SK-N-SH (cell line): ENCODE data around the gene KIF6. TPM values are rescaled to one million over a fixed set of nuclear protein-coding genes. Genes with fewer than 3 reads are reported as not detected.

Source experiments
- CTCF ChIA-PET: fragments of 300-600, 350-600 bp; formaldehyde crosslinking; extraction: SDS; loops from one replicate; lab custom pipeline; 2021; lab: Yijun Ruan, JAX
- POLR2A ChIA-PET: fragments of 350-600 bp; sonication (Branson Sonifier 250); formaldehyde crosslinking; extraction: SDS; loops from one replicate; lab custom pipeline; 2020; ENCODE audit warnings: antibody characterized with exemption, inconsistent platforms; lab: Yijun Ruan, JAX
- DNase-seq: peaks from one replicate; pipeline ENCODE4 v3.0.0; 2012
- H2AFZ ChIP-seq: fragments of 200-600 bp; sonication (generic); 2 replicates; pipeline ENCODE4 v1.8.1; 2016; ENCODE audit warnings: antibody characterized with exemption, mild to moderate bottlenecking, low read depth
- H3F3A ChIP-seq: fragments of 200-600 bp; sonication (generic); replicated peaks from 2 replicates; pipeline ENCODE3; 2016; ENCODE audit warnings: antibody characterized with exemption, mild to moderate bottlenecking; ENCODE audit not compliant: insufficient read depth
- H3K27ac ChIP-seq, 2 experiments: fragments of 200-500 bp in 1 of 2; fragments of 200-600 bp in 1 of 2; sonication (Bioruptor generic) in 1 of 2; sonication (generic), shearing (Covaris generic) in 1 of 2; 2 replicates each; pipeline versions ENCODE4 v1.5.1 to v1.6.1; 2014 to 2016; ENCODE audit warnings: low read depth in 2 of 2, inconsistent platforms in 1 of 2, low read length in 1 of 2, mild to moderate bottlenecking in 1 of 2, mixed read lengths in 1 of 2
- H3K27me3 ChIP-seq: fragments of 200-600 bp; sonication (generic), shearing (Covaris generic); 2 replicates; pipeline ENCODE4 v1.6.1; 2016; ENCODE audit warnings: mixed run types; ENCODE audit not compliant: insufficient read depth
- H3K36me3 ChIP-seq, 2 experiments: fragments of 200-500 bp in 1 of 2; fragments of 200-600 bp in 1 of 2; sonication (Bioruptor generic) in 1 of 2; sonication (generic) in 1 of 2; replicated peaks in 1 of 2; 2 replicates each; pipeline versions ENCODE3 to v1.5.1; 2014 to 2016; ENCODE audit warnings: low read length in 1 of 2, mild to moderate bottlenecking in 1 of 2; ENCODE audit not compliant: insufficient read depth in 2 of 2, control insufficient read depth in 1 of 2
- H3K4me1 ChIP-seq, 2 experiments: fragments of 200-500 bp in 1 of 2; fragments of 200-600 bp in 1 of 2; sonication (Bioruptor generic) in 1 of 2; sonication (generic), shearing (Covaris generic) in 1 of 2; 2 replicates each; pipeline versions ENCODE4 v1.5.1 to v1.6.1; 2014 to 2016; ENCODE audit warnings: low read depth in 1 of 2, low read length in 1 of 2, mixed run types in 1 of 2; ENCODE audit not compliant: insufficient read depth in 2 of 2, control insufficient read depth in 1 of 2
- H3K4me2 ChIP-seq: fragments of 200-600 bp; sonication (generic), shearing (Covaris generic); 2 replicates; pipeline ENCODE4 v1.6.1; 2017; ENCODE audit warnings: mixed run types
- H3K4me3 ChIP-seq, 2 experiments: fragments of 200-500 bp in 1 of 2; fragments of 200-600 bp in 1 of 2; sonication (Bioruptor generic) in 1 of 2; sonication (generic), shearing (Covaris generic) in 1 of 2; 2 replicates each; pipeline versions ENCODE4 v1.5.1 to v1.8.1; 2014 to 2016; ENCODE audit warnings: low read depth in 2 of 2, inconsistent platforms in 1 of 2, low read length in 1 of 2, mild to moderate bottlenecking in 1 of 2, mixed read lengths in 1 of 2, moderate library complexity in 1 of 2
- H3K79me2 ChIP-seq: fragments of 200-600 bp; sonication (generic); 2 replicates; pipeline ENCODE4 v1.8.1; 2017; ENCODE audit warnings: mild to moderate bottlenecking; ENCODE audit not compliant: insufficient read depth
- H3K9ac ChIP-seq: fragments of 200-600 bp; sonication (generic); 2 replicates; pipeline ENCODE4 v1.6.1; 2017; ENCODE audit warnings: mixed run types
- H3K9me2 ChIP-seq: fragments of 200-600 bp; sonication (generic); 2 replicates; pipeline ENCODE4 v1.6.1; 2017; ENCODE audit warnings: mixed run types
- H3K9me3 ChIP-seq: fragments of 200-600 bp; sonication (generic); 2 replicates; pipeline ENCODE4 v1.6.1; 2017; ENCODE audit warnings: mixed run types, mild to moderate bottlenecking, moderate library complexity
- H4K20me1 ChIP-seq: fragments of 200-600 bp; sonication (generic); 2 replicates; pipeline ENCODE4 v1.6.1; 2017; ENCODE audit warnings: mild to moderate bottlenecking, mixed run types; ENCODE audit not compliant: insufficient read depth
- EP300 ChIP-seq, 2 experiments: IDR thresholded peaks; 2 replicates each; pipeline versions ENCODE4 v1.4.0 to v1.6.1; 2012; ENCODE audit warnings: borderline replicate concordance in 1 of 2, low read depth in 1 of 2, low read length in 1 of 2
- EZH2phosphoT487 ChIP-seq: fragments of 200-600 bp; sonication (generic); IDR thresholded peaks from 2 replicates; pipeline ENCODE4 v1.6.1; 2017; ENCODE audit warnings: low read depth, mixed run types, mild to moderate bottlenecking, antibody characterized with exemption, moderate library complexity, borderline replicate concordance
- FOXJ3 ChIP-seq: sonication (generic); formaldehyde crosslinking; IDR thresholded peaks from 2 replicates; pipeline ENCODE4 v1.5.1; 2020; ENCODE audit warnings: mild to moderate bottlenecking, missing genetic modification reagents
- GABPA ChIP-seq: IDR thresholded peaks from 2 replicates; pipeline ENCODE4 v1.4.0; 2012; ENCODE audit warnings: low read depth, mild to moderate bottlenecking
- GATA2 ChIP-seq: sonication (generic); formaldehyde crosslinking; IDR thresholded peaks from 2 replicates; pipeline ENCODE4 v1.5.0; 2020; ENCODE audit warnings: mild to moderate bottlenecking, missing genetic modification reagents
- MXI1 ChIP-seq: IDR thresholded peaks from 2 replicates; pipeline ENCODE4 v1.6.1; 2012; ENCODE audit warnings: mild to moderate bottlenecking, low read depth, low read length, improper control_type of control experiment
- NFIC ChIP-seq: IDR thresholded peaks from 2 replicates; pipeline ENCODE4 v1.4.0; 2012; ENCODE audit warnings: borderline replicate concordance
- NRF1 ChIP-seq: IDR thresholded peaks from 2 replicates; pipeline ENCODE4 v1.6.1; 2012; ENCODE audit warnings: low read depth, mild to moderate bottlenecking, low read length
- RAD21 ChIP-seq: IDR thresholded peaks from 2 replicates; pipeline ENCODE4 v1.6.1; 2012; ENCODE audit warnings: mild to moderate bottlenecking, low read length
- RXRA ChIP-seq: IDR thresholded peaks from 2 replicates; pipeline ENCODE4 v1.4.0; 2012; ENCODE audit warnings: low read depth, mild to moderate bottlenecking, borderline replicate concordance
- SIN3A ChIP-seq: IDR thresholded peaks from 2 replicates; pipeline ENCODE4 v1.6.1; 2012; ENCODE audit warnings: low read depth, mild to moderate bottlenecking, low read length, moderate library complexity, borderline replicate concordance
- SMC3 ChIP-seq: IDR thresholded peaks from 2 replicates; pipeline ENCODE4 v1.6.1; 2012; ENCODE audit warnings: low read depth, low read length, improper control_type of control experiment
- TAF1 ChIP-seq: IDR thresholded peaks from 2 replicates; pipeline ENCODE4 v1.6.1; 2012; ENCODE audit warnings: low read depth, mild to moderate bottlenecking, low read length, moderate library complexity, borderline replicate concordance
- TCF12 ChIP-seq: IDR thresholded peaks from 2 replicates; pipeline ENCODE4 v1.4.0; 2012
- TEAD4 ChIP-seq: IDR thresholded peaks from 2 replicates; pipeline ENCODE4 v1.4.0; 2012; ENCODE audit warnings: mild to moderate bottlenecking, borderline replicate concordance; ENCODE audit not compliant: insufficient read depth
- WGBS: methylation state at CpG from one replicate; pipeline ENCODE4 v1.1.6; 2017; ENCODE audit warnings: low lambda C conversion rate; 5-methylcytosine and 5-hydroxymethylcytosine counted together
- polyA plus RNA-seq, 3 experiments: library from polyadenylated mRNA; depleted of rRNA; stranded (reverse); fragments of >200 nt; gene quantifications; 2 replicates each; pipeline ENCODE4 v1.2.3, GENCODE V29; 2012
- TF ChIP-seq, protein P1 (sequence below): IDR thresholded peaks from 2 replicates; pipeline ENCODE4 v1.4.0; 2012; ENCODE audit warnings: low read depth, borderline replicate concordance
- TF ChIP-seq, protein P2 (sequence below): fragments of 150-350 bp; IDR thresholded peaks from 2 replicates; pipeline ENCODE4 v1.6.1; 2016; ENCODE audit warnings: mild to moderate bottlenecking, low read depth, low read length
- TF ChIP-seq, protein P3 (sequence below): fragments of 200-600 bp; sonication (generic); IDR thresholded peaks from 2 replicates; pipeline ENCODE4 v1.6.1; 2017; ENCODE audit warnings: antibody characterized with exemption, mild to moderate bottlenecking, moderate library complexity
- TF ChIP-seq, protein P4 (sequence below): IDR thresholded peaks from 2 replicates; pipeline ENCODE4 v1.4.0; 2012; ENCODE audit warnings: low read depth
- TF ChIP-seq, protein P5 (sequence below): fragments of 150-350 bp; IDR thresholded peaks from 2 replicates; pipeline ENCODE4 v1.6.1; 2017; ENCODE audit warnings: antibody characterized with exemption, low read length, low read depth, borderline replicate concordance
- TF ChIP-seq, protein P6 (sequence below): IDR thresholded peaks from 2 replicates; pipeline ENCODE4 v1.4.0; 2012; ENCODE audit warnings: low read depth, borderline replicate concordance

KIF6 gene
- polyA plus RNA-seq, 1 of the 3 experiments (the other 2 are of a cell fraction): 0.13 TPM

DNA sequence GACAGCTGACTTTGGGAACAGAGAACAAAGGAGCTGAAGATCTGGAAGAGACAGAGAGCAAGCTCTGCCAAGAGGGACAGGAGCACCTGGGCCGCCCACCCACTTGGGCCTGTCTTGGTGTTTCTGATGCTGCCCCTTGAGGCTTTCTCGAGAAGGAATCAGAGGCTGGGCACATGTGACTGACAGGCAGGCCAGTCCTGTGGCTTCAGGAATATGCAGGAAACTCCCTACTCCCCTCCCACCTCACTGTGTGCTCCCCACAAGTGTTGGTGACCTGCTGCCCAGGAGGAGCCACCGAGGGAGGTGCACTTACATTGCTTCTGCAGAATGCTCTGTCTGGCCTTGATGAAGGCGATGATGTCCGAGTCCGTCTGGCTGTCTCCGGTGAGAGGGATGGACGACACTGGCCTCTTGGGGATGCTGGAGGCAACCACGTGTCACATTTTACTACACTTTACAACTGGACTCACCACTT lies 381.8 kb downstream of the KIF6 start (continued):
- TF ChIP-seq, protein P1, sequence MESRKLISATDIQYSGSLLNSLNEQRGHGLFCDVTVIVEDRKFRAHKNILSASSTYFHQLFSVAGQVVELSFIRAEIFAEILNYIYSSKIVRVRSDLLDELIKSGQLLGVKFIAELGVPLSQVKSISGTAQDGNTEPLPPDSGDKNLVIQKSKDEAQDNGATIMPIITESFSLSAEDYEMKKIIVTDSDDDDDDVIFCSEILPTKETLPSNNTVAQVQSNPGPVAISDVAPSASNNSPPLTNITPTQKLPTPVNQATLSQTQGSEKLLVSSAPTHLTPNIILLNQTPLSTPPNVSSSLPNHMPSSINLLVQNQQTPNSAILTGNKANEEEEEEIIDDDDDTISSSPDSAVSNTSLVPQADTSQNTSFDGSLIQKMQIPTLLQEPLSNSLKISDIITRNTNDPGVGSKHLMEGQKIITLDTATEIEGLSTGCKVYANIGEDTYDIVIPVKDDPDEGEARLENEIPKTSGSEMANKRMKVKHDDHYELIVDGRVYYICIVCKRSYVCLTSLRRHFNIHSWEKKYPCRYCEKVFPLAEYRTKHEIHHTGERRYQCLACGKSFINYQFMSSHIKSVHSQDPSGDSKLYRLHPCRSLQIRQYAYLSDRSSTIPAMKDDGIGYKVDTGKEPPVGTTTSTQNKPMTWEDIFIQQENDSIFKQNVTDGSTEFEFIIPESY: no peak
- TF ChIP-seq SMC3 (no peak), MXI1 (no peak), NRF1 (no peak), EZH2phosphoT487 (no peak), TCF12 (no peak), FOXJ3 (no peak), NFIC (no peak)

DNA sequence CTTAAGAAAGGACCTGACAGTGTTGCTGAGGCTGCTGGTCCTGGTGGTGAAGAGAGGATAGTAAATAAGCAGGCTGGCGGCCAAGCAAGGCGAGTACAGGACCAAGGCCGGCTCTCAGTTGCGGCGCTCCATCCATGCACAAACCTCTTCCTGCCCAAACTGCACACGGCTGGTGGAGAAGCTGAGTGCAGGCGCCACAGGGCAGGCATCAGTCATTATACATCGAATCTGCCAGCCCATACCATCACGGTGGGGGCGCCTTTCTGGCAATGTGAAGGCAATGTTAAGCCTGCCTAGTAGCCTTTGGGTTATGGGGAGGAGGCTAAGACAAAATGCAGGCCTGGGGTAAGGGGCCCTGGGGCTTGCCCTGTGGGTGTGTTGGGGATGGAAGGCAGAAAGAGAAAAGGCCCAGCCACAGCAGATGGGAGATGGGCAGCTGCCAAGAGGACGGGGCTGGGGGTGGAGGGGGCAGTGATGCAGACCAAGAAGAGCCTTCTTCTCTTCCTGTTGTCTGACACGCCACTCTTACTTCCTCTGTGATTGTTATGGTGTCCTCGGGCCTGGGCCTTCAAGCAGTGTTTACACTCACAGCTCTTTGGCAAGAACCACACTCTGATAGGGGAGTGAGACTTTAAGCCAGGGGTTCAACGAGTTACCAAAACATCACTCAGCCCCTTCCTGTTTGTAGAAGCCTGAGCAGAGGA lies 382.4 kb downstream of the KIF6 start:
- no peaks in the 10 kb centered on the region for H3K9me2 ChIP-seq
- 61% methylated on average over 12 of the region's 14 CpGs for WGBS
- no peak overlapping the region for H2AFZ ChIP-seq
- no peaks in the 10 kb centered on the region for H3K79me2 ChIP-seq
- H3F3A ChIP-seq: no peaks in the 10 kb centered on the region
- no peak overlapping the region for H3K4me2 ChIP-seq
- no peak overlapping the region for H3K4me3 ChIP-seq
- H3K9me3 ChIP-seq: no peaks in the 10 kb centered on the region
- no peak overlapping the region for H3K9ac ChIP-seq
- ChIA-PET CTCF (interaction anchor here (1.5 to 1.6 kb wide), 2 partner anchors 14 to 32 kb away, joined by 4 to 5 read pairs; no protein-coding TSS in a partner anchor), POLR2A (no interaction called here)
- no peaks in the 10 kb centered on the region for H3K27me3 ChIP-seq
- H3K27ac ChIP-seq: no peak overlapping the region
- H4K20me1 ChIP-seq: no peaks in the 10 kb centered on the region
- H3K4me1 ChIP-seq: peaks cover 0 to 23% of the 10 kb centered on the region in 2 experiments; a peak in 1 of 4 replicates
- H3K36me3 ChIP-seq: no peaks in the 10 kb centered on the region
- DNase-seq: no peak
- TF ChIP-seq, protein P2, sequence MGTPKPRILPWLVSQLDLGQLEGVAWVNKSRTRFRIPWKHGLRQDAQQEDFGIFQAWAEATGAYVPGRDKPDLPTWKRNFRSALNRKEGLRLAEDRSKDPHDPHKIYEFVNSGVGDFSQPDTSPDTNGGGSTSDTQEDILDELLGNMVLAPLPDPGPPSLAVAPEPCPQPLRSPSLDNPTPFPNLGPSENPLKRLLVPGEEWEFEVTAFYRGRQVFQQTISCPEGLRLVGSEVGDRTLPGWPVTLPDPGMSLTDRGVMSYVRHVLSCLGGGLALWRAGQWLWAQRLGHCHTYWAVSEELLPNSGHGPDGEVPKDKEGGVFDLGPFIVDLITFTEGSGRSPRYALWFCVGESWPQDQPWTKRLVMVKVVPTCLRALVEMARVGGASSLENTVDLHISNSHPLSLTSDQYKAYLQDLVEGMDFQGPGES: no peak
- TF ChIP-seq, protein P3, sequence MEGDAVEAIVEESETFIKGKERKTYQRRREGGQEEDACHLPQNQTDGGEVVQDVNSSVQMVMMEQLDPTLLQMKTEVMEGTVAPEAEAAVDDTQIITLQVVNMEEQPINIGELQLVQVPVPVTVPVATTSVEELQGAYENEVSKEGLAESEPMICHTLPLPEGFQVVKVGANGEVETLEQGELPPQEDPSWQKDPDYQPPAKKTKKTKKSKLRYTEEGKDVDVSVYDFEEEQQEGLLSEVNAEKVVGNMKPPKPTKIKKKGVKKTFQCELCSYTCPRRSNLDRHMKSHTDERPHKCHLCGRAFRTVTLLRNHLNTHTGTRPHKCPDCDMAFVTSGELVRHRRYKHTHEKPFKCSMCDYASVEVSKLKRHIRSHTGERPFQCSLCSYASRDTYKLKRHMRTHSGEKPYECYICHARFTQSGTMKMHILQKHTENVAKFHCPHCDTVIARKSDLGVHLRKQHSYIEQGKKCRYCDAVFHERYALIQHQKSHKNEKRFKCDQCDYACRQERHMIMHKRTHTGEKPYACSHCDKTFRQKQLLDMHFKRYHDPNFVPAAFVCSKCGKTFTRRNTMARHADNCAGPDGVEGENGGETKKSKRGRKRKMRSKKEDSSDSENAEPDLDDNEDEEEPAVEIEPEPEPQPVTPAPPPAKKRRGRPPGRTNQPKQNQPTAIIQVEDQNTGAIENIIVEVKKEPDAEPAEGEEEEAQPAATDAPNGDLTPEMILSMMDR: no peak
- no peak for TF ChIP-seq TEAD4
- TF ChIP-seq, protein P4, sequence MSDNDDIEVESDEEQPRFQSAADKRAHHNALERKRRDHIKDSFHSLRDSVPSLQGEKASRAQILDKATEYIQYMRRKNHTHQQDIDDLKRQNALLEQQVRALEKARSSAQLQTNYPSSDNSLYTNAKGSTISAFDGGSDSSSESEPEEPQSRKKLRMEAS: no peak
- no peak for TF ChIP-seq GABPA
- TF ChIP-seq GATA2: no peak
- TF ChIP-seq, protein P5, sequence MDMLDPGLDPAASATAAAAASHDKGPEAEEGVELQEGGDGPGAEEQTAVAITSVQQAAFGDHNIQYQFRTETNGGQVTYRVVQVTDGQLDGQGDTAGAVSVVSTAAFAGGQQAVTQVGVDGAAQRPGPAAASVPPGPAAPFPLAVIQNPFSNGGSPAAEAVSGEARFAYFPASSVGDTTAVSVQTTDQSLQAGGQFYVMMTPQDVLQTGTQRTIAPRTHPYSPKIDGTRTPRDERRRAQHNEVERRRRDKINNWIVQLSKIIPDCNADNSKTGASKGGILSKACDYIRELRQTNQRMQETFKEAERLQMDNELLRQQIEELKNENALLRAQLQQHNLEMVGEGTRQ: no peak
- TF ChIP-seq RAD21: no peak
- no peak for TF ChIP-seq RXRA
- TF ChIP-seq, protein P1: no peak
- no peak for TF ChIP-seq EP300 (IDR thresholded peaks at IDR 0.05; ENCODE audit: borderline replicate concordance in 1 of 2, low read depth in 1 of 2, low read length in 1 of 2)
- TF ChIP-seq, protein P6, sequence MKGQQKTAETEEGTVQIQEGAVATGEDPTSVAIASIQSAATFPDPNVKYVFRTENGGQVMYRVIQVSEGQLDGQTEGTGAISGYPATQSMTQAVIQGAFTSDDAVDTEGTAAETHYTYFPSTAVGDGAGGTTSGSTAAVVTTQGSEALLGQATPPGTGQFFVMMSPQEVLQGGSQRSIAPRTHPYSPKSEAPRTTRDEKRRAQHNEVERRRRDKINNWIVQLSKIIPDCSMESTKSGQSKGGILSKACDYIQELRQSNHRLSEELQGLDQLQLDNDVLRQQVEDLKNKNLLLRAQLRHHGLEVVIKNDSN: no peak
- no peak for TF ChIP-seq SMC3
- no peak for TF ChIP-seq SIN3A
- TF ChIP-seq TAF1: no peak
